KOPT-K1 (cell line): ENCODE measurements around the gene FHIP2A.

Experiments used
- H3K27ac ChIP-seq: fragments of 200-600 bp; sonication (generic); 2 replicates; pipeline ENCODE4 v1.5.1; 2016; ENCODE audit warnings: antibody characterized with exemption, mild to moderate bottlenecking, low read depth, low read length; ENCODE audit not compliant: poor library complexity, severe bottlenecking
- H3K36me3 ChIP-seq: fragments of 200-600 bp; sonication (generic); 2 replicates; pipeline ENCODE4 v1.5.1; 2017; ENCODE audit warnings: antibody characterized with exemption, mild to moderate bottlenecking, low read length, moderate library complexity; ENCODE audit not compliant: insufficient read depth
- H3K9me3 ChIP-seq: fragments of 200-600 bp; sonication (generic); 2 replicates; pipeline ENCODE4 v1.5.1; 2017; ENCODE audit warnings: antibody characterized with exemption, low read length, mild to moderate bottlenecking; ENCODE audit not compliant: insufficient read depth, poor library complexity, severe bottlenecking

FHIP2A gene

GRCh38 chr10:114857922-114858629 is 36.5 kb downstream of the FHIP2A start:
- Histone ChIP-seq H3K36me3 (peaks cover 92% of the 10 kb centered on the region), H3K27ac (no peak overlapping the region)

DNA sequence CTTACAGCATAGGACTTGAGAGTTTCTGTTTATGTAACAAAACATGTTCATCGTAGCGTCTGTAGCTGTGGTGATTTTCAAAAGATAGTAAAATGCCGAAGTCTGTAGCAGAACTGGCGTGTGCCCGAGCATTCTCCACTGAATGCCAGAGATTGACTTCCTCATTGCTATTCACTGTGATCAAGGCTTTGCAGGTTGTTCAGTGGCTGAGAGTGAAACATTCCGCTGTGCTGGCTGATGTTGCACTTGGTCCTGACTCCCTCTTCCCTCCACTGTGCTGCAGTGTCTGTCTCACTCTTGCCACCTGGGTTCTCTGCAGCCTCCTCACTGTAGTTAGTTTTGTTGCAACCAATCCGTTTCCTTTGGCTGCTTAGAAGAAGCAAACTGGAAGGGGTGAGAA is 37.6 kb downstream of the FHIP2A start:
- Histone ChIP-seq H3K27ac (no peak overlapping the region), H3K9me3 (no peaks in the 10 kb centered on the region), H3K36me3 (peaks cover 98% of the 10 kb centered on the region)

More at GRCh38 chr10:114857922-114858629, 36.5 kb downstream of the FHIP2A start:
- no peaks in the 10 kb centered on the region for H3K9me3 ChIP-seq

- peaks cover 85% of the 10 kb centered on the region for H3K36me3 ChIP-seq
- no peak overlapping the region for H3K27ac ChIP-seq
- no peaks in the 10 kb centered on the region for H3K9me3 ChIP-seq
Observed at GRCh38 chr10:114862456-114862855, 40.9 kb downstream of the FHIP2A start.

GRCh38 chr10:114867365-114867764 is 45.8 kb downstream of the FHIP2A start:
- peaks cover 38% of the 10 kb centered on the region for H3K36me3 ChIP-seq
- no peak overlapping the region for H3K27ac ChIP-seq

DNA sequence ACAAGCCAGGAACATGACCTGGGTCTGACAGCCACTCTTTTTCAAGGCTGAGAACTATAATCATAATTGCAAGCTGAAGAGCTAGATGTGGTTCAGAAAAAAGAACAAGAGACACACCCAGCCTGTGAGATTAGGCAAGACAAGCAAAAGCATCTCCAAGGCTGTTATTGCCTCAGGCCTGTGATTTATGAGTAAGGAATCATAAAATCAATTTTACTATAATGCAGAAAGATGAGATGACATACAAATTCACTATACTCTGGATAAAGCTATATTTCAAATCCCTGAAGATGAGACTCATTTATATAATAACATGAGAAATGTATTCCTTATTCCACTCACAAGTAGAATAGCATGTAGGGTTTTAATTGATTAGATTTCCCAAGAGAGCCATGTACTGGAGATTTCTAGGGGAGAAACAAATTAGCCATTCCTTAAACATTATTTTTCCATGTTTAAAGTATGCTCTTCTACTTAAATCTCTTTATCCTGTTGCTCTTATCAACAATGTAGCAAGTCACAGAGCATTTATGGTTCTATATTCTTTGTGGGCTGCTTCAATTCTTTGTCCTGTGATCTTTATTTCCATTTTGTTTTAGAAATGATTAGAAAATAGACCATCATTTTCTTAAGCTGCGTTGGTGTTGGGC is 47.4 kb downstream of the FHIP2A start:
- no peak overlapping the region for H3K27ac ChIP-seq
- H3K9me3 ChIP-seq = no peaks in the 10 kb centered on the region
- peaks cover 22% of the 10 kb centered on the region for H3K36me3 ChIP-seq

More at GRCh38 chr10:114867365-114867764, 45.8 kb downstream of the FHIP2A start:
- no peaks in the 10 kb centered on the region for H3K9me3 ChIP-seq

GRCh38 chr10:114869520-114869892 is 47.9 kb downstream of the FHIP2A start:
- Histone ChIP-seq H3K27ac (no peak overlapping the region), H3K36me3 (peaks cover 17% of the 10 kb centered on the region), H3K9me3 (no peaks in the 10 kb centered on the region)

GRCh38 chr10:114870486-114870885 is 48.9 kb downstream of the FHIP2A start:
- Histone ChIP-seq H3K36me3 (peaks cover 8% of the 10 kb centered on the region), H3K27ac (no peak overlapping the region), H3K9me3 (no peaks in the 10 kb centered on the region)

DNA sequence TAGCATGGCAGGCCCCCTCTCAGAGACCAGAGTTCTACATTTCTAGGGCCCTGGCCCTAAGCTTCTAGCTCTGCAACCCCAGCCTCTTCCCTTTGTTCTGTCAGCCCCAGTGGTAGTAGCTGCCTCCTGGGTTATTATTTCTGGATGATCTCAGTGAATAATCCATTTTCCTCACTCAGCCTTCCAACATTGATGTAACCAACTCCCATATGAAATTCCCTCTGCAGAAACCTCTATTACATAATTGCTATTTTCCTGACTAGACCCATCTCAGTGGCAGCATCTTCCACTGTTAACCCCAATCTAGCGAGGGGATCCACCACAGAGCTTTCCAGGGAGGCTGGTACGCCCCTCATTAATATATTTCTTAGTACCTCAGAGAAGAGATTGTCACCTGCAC is 49.8 kb downstream of the FHIP2A start:
- no peaks in the 10 kb centered on the region for H3K36me3 ChIP-seq
- no peaks in the 10 kb centered on the region for H3K9me3 ChIP-seq
- H3K27ac ChIP-seq = no peak overlapping the region
